HPDE6-E6E7 (cell line): Measurements from ENCODE around the gene OR10A6.

Experiments used
- DNase-seq: peaks from one replicate; pipeline ENCODE4 v3.0.0; 2011; ENCODE audit warnings: missing footprints; ENCODE audit errors: extremely low spot score

The OR10A6 gene

GRCh38 chr11:7931168-7931567, at the start of gene OR10A6:
Gene OR10A6, minus strand, starts transcription at chr11:7931268. Its CDS starts 2,606 bp downstream, at chr11:7928662.
- no peak for DNase-seq

GRCh38 chr11:7977232-7977917, 46.3 kb upstream of the OR10A6 start:
- DNase-seq: no peak

GRCh38 chr11:7974668-7975067, 43.6 kb upstream of the OR10A6 start:
- DNase-seq: no peak

- DNase-seq: no peak
Observed at GRCh38 chr11:7973011-7973410, 41.9 kb upstream of the OR10A6 start.

- DNase-seq: no peak
Observed at GRCh38 chr11:7971846-7972245, 40.8 kb upstream of the OR10A6 start.

- no peak for DNase-seq
Observed at GRCh38 chr11:7969756-7970646, 38.9 kb upstream of the OR10A6 start.

GRCh38 chr11:7968686-7969085, 37.6 kb upstream of the OR10A6 start:
- no peak for DNase-seq

- DNase-seq: no peak
Observed at GRCh38 chr11:7967826-7968225, 36.8 kb upstream of the OR10A6 start.

- no peak for DNase-seq
Observed at GRCh38 chr11:7967097-7967496, 36.0 kb upstream of the OR10A6 start.

GRCh38 chr11:7965386-7965785, 34.3 kb upstream of the OR10A6 start, which contains the start of gene NLRP10:
Gene NLRP10, minus strand, starts transcription at chr11:7965447. Its CDS starts 1,952 bp downstream, at chr11:7963495.
- peak; percentile 25 for DNase-seq

- DNase-seq: no peak
Observed at GRCh38 chr11:7964873-7965272, 33.8 kb upstream of the OR10A6 start.

- no peak for DNase-seq
Observed at GRCh38 chr11:7964261-7964660, 33.2 kb upstream of the OR10A6 start.

- DNase-seq: no peak
Observed at GRCh38 chr11:7955191-7955590, 24.1 kb upstream of the OR10A6 start.

- DNase-seq: no peak
Observed at GRCh38 chr11:7949934-7950333, 18.9 kb upstream of the OR10A6 start.

GRCh38 chr11:7944123-7944522, 13.1 kb upstream of the OR10A6 start:
- no peak for DNase-seq

- no peak for DNase-seq
Observed at GRCh38 chr11:7941608-7942007, 10.5 kb upstream of the OR10A6 start, which contains the start of gene OR10A3. Gene OR10A3, minus strand, starts transcription at chr11:7941708. Its CDS starts 2,188 bp downstream, at chr11:7939520.

GRCh38 chr11:7941146-7941545, 10.1 kb upstream of the OR10A6 start:
- DNase-seq: no peak

- DNase-seq: peak; percentile 35
Observed at GRCh38 chr11:7936615-7937014, 5.5 kb upstream of the OR10A6 start.

- DNase-seq: no peak
Observed at GRCh38 chr11:7927635-7928034, 3.4 kb downstream of the OR10A6 start.

- no peak for DNase-seq
Observed at GRCh38 chr11:7924536-7924935, 6.5 kb downstream of the OR10A6 start.

GRCh38 chr11:7918141-7918540, 12.9 kb downstream of the OR10A6 start:
- no peak for DNase-seq

- no peak for DNase-seq
Observed at GRCh38 chr11:7911011-7911410, 20.1 kb downstream of the OR10A6 start.

- no peak for DNase-seq
Observed at GRCh38 chr11:7910286-7910788, 20.7 kb downstream of the OR10A6 start.
